ENCODE data around the gene IPO5.

DNA sequence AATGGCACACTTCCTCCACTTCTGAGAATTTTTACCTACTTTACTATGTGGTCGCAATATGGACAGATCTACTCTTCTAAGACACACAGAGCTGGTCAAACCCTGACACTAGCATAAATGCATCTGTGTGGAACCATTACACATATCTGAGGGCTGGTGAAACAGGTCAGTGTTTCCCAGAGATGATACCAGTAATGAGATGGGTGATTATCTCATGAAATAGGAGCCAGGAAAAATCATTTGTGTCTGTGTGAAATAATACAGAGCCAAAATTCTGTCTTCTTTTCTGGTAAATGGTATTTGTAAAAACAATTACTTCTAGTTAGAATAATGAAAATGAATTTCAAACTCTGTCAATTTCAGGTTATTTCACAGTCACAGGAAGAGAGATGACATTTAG lies 117.8 kb downstream of the IPO5 start:
- TF ChIP-seq, protein P1, sequence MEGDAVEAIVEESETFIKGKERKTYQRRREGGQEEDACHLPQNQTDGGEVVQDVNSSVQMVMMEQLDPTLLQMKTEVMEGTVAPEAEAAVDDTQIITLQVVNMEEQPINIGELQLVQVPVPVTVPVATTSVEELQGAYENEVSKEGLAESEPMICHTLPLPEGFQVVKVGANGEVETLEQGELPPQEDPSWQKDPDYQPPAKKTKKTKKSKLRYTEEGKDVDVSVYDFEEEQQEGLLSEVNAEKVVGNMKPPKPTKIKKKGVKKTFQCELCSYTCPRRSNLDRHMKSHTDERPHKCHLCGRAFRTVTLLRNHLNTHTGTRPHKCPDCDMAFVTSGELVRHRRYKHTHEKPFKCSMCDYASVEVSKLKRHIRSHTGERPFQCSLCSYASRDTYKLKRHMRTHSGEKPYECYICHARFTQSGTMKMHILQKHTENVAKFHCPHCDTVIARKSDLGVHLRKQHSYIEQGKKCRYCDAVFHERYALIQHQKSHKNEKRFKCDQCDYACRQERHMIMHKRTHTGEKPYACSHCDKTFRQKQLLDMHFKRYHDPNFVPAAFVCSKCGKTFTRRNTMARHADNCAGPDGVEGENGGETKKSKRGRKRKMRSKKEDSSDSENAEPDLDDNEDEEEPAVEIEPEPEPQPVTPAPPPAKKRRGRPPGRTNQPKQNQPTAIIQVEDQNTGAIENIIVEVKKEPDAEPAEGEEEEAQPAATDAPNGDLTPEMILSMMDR (IDR thresholded peaks at IDR 0.05; ENCODE audit: insufficient read depth, low read depth, low read length) = no peak
- TF ChIP-seq EZH2 (IDR thresholded peaks at IDR 0.05; ENCODE audit: insufficient read depth, low read length) = no peak

Measured in astrocyte (in vitro differentiated cells and primary cell).